GM18858 (cell line): ENCODE results near the gene ESPL1.

Source experiments
- ATAC-seq: cut with Tn5 transposase; IDR thresholded peaks from one replicate; pipeline ENCODE4 v1.9.1; 2021; ENCODE audit not compliant: unreplicated experiment

ESPL1 gene

GRCh38 chr12:53230108-53230845, 37.8 kb upstream of the ESPL1 start:
- no peak for ATAC-seq

- ATAC-seq: no peak
These were observed 36.5 kb upstream of the ESPL1 start for GRCh38 chr12:53231671-53231920.

GRCh38 chr12:53231921-53232645, 36.0 kb upstream of the ESPL1 start, which contains the start of gene RARG:
RARG (minus strand) TSS chr12:53232209; CDS start chr12:53227545, 4,664 bp downstream.
- no peak for ATAC-seq

- ATAC-seq: no peak
These were observed 35.2 kb upstream of the ESPL1 start for GRCh38 chr12:53232646-53233461.

- no peak for ATAC-seq
These were observed 34.4 kb upstream of the ESPL1 start for GRCh38 chr12:53233671-53234121.

- ATAC-seq: no peak
These were observed 33.7 kb upstream of the ESPL1 start for GRCh38 chr12:53234271-53234914.

GRCh38 chr12:53235164-53235563, 32.9 kb upstream of the ESPL1 start:
- no peak for ATAC-seq

- ATAC-seq: no peak
These were observed 32.2 kb upstream of the ESPL1 start for GRCh38 chr12:53235742-53236442.

GRCh38 chr12:53236443-53237111, 31.5 kb upstream of the ESPL1 start:
- no peak for ATAC-seq

GRCh38 chr12:53239643-53240258, 28.3 kb upstream of the ESPL1 start:
- ATAC-seq: no peak

- no peak for ATAC-seq
These were observed 26.3 kb upstream of the ESPL1 start for GRCh38 chr12:53241623-53242412.

- ATAC-seq: no peak
These were observed 23.8 kb upstream of the ESPL1 start for GRCh38 chr12:53244337-53244736.

- no peak for ATAC-seq
These were observed 22.8 kb upstream of the ESPL1 start for GRCh38 chr12:53245286-53245685.

- ATAC-seq: no peak
These were observed 16.4 kb upstream of the ESPL1 start for GRCh38 chr12:53251477-53252348.

GRCh38 chr12:53252349-53252916, 15.7 kb upstream of the ESPL1 start:
- no peak for ATAC-seq

- ATAC-seq: no peak
These were observed 14.8 kb upstream of the ESPL1 start for GRCh38 chr12:53253298-53253697.

GRCh38 chr12:53254816-53255545, 13.1 kb upstream of the ESPL1 start:
- ATAC-seq: no peak
